ENCODE data around the gene PTPRF.

PTPRF gene

DNA sequence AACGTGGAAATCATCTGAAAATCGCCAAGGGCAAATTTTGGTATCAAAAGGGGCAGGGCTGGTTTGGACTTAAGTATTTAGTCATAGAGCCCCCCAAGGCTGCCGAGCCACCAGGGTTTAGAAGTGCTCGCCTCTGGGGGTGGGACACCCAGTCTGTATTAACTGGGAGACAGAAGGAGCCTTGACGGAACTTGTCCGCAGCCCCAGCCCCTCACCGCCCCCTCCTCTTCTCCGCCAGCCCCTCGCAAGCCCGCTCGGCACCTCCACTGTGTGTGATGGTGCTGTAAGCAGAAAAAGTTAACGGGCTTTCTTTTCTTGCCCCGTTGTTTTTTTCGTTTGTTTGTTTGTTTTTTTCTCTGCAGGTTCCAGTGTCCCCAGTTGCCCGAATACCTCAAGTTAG lies 81.7 kb downstream of the PTPRF start:
- no peak for DNase-seq

- no peak for DNase-seq
Observed at GRCh38 chr1:43613075-43613942, 82.6 kb downstream of the PTPRF start.

DNA sequence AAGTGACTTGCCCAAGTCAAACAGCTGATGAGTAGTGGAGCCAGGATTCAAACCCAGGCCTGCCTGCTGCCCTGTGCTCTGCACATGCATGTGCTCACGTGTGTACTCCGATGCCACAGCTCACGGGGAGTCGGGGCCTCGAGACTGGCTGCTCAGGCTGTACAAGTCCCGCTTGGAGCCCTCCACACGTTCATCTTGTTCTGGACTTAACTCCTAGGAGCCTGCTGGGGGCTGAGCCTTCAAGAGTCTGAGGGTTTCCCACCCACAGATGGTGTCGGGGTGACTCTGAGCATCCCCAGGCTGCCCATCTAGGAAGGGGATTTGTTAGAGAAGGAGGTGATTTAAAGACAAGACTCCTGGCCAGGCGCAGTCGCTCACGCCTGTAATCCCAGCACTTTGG lies 83.5 kb downstream of the PTPRF start:
- DNase-seq = no peak

DNA sequence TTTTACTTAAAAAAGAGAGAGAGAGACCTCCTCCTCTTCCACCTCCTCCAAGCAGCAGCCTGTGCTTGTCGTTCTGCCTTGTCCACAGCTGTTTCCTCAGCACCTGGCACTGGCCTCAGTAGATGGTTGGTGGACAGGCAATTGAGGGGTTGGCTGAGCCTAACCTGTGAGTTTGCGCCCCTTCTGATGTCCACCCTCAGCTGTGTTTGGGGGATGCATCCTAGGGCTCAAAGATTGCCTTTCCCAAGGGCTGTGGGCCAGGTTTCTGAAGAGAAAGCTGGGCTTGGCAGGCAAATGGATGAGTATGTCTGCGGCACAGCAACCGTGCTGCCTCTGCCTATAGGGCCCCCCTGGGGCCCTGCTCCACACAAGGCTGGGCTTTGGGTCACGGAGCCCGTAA lies 84.2 kb downstream of the PTPRF start:
- no peak for DNase-seq

DNA sequence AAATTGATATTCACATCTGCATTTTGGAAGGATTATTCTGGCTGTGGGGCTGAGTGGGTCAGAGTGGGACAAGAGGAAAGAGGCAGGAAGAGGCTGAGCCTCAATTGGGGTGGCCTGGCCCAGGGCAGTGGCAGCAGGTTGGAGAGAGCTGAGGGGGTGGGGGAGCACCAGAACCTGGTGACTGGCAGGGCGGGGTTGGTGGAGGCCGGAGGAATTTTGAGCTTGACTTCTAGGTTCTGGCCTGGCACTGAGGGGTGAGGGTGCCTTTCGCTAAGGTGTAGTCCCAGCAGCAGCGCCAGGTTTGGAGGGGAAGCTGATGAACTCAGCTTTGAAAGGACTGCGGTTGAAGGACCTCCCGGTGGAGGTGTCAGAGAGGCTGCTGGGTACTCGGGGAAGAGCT lies 85.7 kb downstream of the PTPRF start:
- DNase-seq = no peak

- no peak for DNase-seq
Observed at GRCh38 chr1:43617011-43617410, 86.3 kb downstream of the PTPRF start.

DNA sequence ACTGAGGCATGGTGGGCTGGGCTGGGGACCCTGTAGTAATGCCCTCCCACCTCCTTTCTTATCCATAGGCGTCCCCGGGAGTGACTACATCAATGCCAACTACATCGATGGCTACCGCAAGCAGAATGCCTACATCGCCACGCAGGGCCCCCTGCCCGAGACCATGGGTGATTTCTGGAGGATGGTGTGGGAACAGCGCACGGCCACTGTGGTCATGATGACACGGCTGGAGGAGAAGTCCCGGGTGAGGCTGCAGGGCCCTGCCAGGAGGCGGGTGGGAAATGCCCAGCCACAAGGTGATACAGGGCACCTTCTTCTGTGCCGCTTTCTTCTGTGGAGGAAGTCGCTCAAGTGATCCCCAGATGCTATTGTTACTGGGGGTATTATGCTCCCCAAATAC lies 87.0 kb downstream of the PTPRF start:
- no peak for DNase-seq

DNA sequence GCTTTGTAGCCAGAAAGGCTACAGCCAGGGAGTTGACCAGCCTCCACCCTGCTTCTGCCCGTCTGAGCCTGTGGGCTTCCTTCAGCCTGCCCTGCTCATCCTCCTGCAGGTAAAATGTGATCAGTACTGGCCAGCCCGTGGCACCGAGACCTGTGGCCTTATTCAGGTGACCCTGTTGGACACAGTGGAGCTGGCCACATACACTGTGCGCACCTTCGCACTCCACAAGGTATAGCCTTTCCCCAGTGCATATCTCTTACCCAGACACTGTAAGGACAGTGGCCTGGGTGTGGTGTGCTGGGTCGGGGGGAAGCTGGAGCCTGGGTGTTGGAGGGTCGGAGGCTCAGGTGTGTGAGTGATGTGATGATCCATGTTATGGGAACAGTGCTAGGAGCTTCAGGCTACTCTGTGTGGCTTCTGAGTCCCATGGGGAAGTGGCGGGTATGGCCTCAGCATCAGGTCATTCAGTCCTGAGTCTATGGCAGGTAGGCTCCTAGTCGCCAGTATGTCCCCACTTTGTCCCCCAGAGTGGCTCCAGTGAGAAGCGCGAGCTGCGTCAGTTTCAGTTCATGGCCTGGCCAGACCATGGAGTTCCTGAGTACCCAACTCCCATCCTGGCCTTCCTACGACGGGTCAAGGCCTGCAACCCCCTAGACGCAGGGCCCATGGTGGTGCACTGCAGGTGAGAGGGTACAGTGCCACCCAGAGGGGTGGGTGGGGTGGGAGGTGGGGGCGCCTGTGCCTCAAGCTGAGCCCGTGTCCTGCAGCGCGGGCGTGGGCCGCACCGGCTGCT lies 88.0 kb downstream of the PTPRF start:
- DNase-seq = no peak

DNA sequence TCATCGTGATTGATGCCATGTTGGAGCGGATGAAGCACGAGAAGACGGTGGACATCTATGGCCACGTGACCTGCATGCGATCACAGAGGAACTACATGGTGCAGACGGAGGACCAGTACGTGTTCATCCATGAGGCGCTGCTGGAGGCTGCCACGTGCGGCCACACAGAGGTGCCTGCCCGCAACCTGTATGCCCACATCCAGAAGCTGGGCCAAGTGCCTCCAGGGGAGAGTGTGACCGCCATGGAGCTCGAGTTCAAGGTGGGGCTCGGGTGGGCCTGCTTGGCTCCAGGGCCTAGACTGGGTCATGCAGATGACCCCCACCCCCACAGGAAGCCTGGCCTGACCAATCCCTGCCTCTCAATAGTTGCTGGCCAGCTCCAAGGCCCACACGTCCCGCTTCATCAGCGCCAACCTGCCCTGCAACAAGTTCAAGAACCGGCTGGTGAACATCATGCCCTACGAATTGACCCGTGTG lies 88.7 kb downstream of the PTPRF start:
- no peak for DNase-seq

- DNase-seq = no peak
Observed at GRCh38 chr1:43619996-43620920, 89.6 kb downstream of the PTPRF start.

DNA sequence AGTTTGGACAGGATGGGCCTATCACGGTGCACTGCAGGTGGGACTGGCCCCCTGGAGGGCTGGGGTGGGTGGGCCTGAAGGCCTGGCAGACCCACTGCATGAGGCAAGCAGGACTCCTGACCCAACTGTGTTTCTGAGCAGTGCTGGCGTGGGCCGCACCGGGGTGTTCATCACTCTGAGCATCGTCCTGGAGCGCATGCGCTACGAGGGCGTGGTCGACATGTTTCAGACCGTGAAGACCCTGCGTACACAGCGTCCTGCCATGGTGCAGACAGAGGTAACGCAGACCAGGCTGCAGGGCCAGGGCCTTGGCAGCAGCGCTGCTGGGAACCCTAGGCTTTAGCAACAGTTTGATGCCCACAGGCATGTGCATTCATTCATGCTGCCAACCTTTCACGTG lies 90.3 kb downstream of the PTPRF start:
- DNase-seq = no peak

- no peak for DNase-seq
Observed at GRCh38 chr1:43621386-43621785, 90.7 kb downstream of the PTPRF start.

- no peak for DNase-seq
Observed at GRCh38 chr1:43621861-43622260, 91.2 kb downstream of the PTPRF start.

DNA sequence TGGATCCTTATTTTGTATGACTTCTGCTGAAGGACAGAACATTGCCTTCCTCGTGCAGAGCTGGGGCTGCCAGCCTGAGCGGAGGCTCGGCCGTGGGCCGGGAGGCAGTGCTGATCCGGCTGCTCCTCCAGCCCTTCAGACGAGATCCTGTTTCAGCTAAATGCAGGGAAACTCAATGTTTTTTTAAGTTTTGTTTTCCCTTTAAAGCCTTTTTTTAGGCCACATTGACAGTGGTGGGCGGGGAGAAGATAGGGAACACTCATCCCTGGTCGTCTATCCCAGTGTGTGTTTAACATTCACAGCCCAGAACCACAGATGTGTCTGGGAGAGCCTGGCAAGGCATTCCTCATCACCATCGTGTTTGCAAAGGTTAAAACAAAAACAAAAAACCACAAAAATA lies 91.8 kb downstream of the PTPRF start:
- DNase-seq = no peak

- DNase-seq = no peak
Observed at GRCh38 chr1:43622901-43623780, 92.5 kb downstream of the PTPRF start.

- no peak for DNase-seq
Observed at GRCh38 chr1:43625063-43625780, 94.5 kb downstream of the PTPRF start.

DNA sequence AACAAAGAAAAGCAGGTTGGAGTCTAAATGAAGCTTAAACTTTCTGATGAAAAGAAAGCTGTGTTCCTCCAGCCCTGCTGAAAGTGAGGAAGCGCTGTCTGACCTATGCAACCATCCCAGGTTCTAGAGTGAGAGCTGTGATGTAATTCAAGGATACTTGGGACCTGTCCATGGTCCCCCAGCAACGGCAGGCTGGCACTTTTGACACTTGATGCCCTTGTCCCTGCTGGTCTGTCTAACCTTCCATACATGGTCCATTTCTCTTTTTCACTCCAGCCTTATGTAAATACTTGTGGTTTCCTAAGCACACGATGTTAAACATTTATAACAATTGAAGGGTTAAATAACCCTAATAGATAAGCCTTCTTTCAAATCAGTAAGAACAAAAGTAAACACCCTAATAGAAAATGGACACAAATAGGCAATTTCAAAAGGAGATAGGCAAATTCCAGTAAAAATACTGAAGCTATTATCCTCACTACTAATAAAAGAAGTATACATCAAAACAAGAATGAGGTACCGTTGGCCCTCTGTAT lies 101.5 kb downstream of the PTPRF start:
- DNase-seq = no peak

DNA sequence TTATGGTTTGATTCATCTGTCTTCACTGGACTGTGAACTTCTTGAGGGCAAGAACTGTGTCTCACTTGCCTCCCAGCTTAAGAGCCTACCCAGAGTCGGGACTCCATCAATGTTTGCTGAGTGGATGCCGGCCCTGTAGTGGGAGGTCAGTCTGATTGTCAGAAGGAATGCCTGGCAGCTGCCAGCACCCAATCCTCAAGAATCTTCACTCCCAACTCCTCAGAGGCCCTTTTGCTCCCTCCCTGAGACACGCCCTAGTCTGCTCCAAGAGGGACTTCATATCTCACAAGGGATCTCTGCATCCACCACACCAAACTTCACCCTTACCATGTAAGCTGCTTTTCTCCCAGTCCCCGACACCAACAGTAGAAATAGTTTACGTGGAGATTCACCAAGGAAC lies 104.0 kb downstream of the PTPRF start:
- no peak for DNase-seq

DNA sequence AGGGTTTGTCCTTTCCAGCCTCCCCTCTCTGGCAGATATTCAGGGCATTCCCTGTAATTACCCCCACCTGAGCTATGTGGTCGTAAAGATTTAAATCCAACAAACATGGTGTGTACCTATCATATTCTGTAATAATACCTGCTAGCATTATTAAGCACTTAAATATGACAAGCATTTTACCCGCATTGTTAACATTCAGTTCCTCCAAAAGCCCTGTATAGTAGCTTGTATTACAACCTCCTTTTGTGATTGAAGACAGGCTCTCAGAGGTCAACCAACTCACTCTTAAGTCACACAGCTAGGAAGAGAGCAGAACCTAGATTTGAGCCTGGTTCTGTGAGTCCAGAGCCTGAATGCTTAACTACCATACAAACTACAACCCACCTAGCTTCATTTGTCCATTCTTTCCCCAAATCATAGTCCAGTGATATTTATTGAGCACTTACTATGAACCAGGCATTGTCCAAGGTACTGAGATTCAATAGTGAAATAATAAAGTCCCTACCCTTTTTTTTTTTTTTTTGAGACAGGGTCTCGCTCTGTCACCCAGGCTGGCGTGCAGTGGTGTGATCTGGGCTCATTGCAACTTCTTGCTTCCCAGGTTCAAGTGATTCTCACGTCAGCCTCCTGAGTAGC lies 105.4 kb downstream of the PTPRF start:
- no peak for DNase-seq

DNA sequence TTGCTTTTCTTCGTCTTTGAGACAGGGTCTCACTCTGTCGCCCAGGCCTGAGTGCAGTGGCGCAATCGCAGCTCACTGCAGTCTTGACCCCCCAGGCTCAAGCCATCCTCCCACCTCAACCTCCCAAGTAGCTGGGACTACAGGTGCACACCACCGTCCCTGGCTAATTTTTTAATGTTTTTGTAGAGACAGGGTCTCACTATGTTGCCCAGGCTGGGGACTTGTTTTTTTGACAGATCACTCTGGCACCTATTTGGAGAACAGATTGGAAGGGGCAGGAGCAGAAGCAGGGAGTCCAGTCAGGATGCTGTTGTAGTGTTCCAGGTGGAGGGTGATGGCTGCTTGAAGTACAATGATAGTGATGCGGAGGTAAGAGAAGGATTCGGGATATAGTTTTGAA lies 106.6 kb downstream of the PTPRF start:
- DNase-seq = no peak

All from NCI-H524 (cell line).